ACC112 (cell line): ENCODE measurements around the gene ASB16.

Experiments
- H2AFZ ChIP-seq: fragments of 200-600 bp; sonication (generic); one replicate; pipeline ENCODE4 v1.6.0; 2017; ENCODE audit warnings: antibody characterized with exemption, low read length; ENCODE audit not compliant: unreplicated experiment
- H3K27ac ChIP-seq: fragments of 200-600 bp; sonication (generic); 2 replicates; pipeline ENCODE4 v1.5.1; 2014; ENCODE audit warnings: low read depth, mild to moderate bottlenecking, antibody characterized with exemption, low read length, moderate library complexity
- H3K27me3 ChIP-seq: fragments of 200-600 bp; sonication (generic); 2 replicates; pipeline ENCODE4 v1.6.1; 2014; ENCODE audit warnings: mild to moderate bottlenecking, antibody characterized with exemption, low read length, moderate library complexity, mixed read lengths; ENCODE audit not compliant: insufficient read depth
- H3K36me3 ChIP-seq: fragments of 200-600 bp; sonication (generic); 2 replicates; pipeline ENCODE4 v1.6.1; 2016; ENCODE audit warnings: mild to moderate bottlenecking, antibody characterized with exemption, low read length, moderate library complexity, mixed read lengths; ENCODE audit not compliant: insufficient read depth
- H3K4me1 ChIP-seq: fragments of 200-600 bp; sonication (generic); one replicate; pipeline ENCODE4 v1.6.1; 2016; ENCODE audit warnings: low read length, mixed read lengths; ENCODE audit not compliant: insufficient read depth, unreplicated experiment, control insufficient read depth
- H3K4me3 ChIP-seq: fragments of 200-600 bp; sonication (generic); 2 replicates; pipeline ENCODE4 v1.5.1; 2014; ENCODE audit warnings: mild to moderate bottlenecking, low read depth, low read length
- H3K79me2 ChIP-seq: fragments of 200-600 bp; sonication (generic); one replicate; pipeline ENCODE4 v1.6.0; 2016; ENCODE audit warnings: low read length; ENCODE audit not compliant: control insufficient read depth, unreplicated experiment, insufficient read depth

ASB16 gene

GRCh38 chr17:44176671-44177501 is 6.4 kb downstream of the ASB16 start:
- Histone ChIP-seq H3K27me3 (no peaks in the 10 kb centered on the region), H3K36me3 (0 out of 2 replicates have a peak, but pooled peaks cover 4% of the 10 kb centered on the region), H3K27ac (no peak overlapping the region), H3K79me2 (peaks cover 3% of the 10 kb centered on the region), H3K4me1 (no peaks in the 10 kb centered on the region), H2AFZ (no peak overlapping the region), H3K4me3 (no peak overlapping the region)

GRCh38 chr17:44177640-44178039 is 7.1 kb downstream of the ASB16 start:
- Histone ChIP-seq H3K4me1 (no peaks in the 10 kb centered on the region), H3K36me3 (0 out of 2 replicates have a peak, but pooled peaks cover 4% of the 10 kb centered on the region), H3K4me3 (no peak overlapping the region), H3K27me3 (no peaks in the 10 kb centered on the region), H3K79me2 (peaks cover 4% of the 10 kb centered on the region), H3K27ac (no peak overlapping the region), H2AFZ (no peak overlapping the region)

- H3K4me3 ChIP-seq: no peak overlapping the region
- 0 out of 2 replicates have a peak, but pooled peaks cover 4% of the 10 kb centered on the region for H3K36me3 ChIP-seq
- H3K27ac ChIP-seq: no peak overlapping the region
- H2AFZ ChIP-seq: no peak overlapping the region
- H3K4me1 ChIP-seq: no peaks in the 10 kb centered on the region
- H3K79me2 ChIP-seq: peaks cover 8% of the 10 kb centered on the region
- no peaks in the 10 kb centered on the region for H3K27me3 ChIP-seq
These were observed 7.6 kb downstream of the ASB16 start for GRCh38 chr17:44178133-44178532.

GRCh38 chr17:44183024-44183423 is 12.5 kb downstream of the ASB16 start:
- H3K4me1 ChIP-seq: peaks cover 12% of the 10 kb centered on the region
- no peak overlapping the region for H3K27ac ChIP-seq
- no peaks in the 10 kb centered on the region for H3K36me3 ChIP-seq
- H3K4me3 ChIP-seq: no peak overlapping the region
- H2AFZ ChIP-seq: no peak overlapping the region
- no peaks in the 10 kb centered on the region for H3K27me3 ChIP-seq
- H3K79me2 ChIP-seq: peaks cover 47% of the 10 kb centered on the region

DNA sequence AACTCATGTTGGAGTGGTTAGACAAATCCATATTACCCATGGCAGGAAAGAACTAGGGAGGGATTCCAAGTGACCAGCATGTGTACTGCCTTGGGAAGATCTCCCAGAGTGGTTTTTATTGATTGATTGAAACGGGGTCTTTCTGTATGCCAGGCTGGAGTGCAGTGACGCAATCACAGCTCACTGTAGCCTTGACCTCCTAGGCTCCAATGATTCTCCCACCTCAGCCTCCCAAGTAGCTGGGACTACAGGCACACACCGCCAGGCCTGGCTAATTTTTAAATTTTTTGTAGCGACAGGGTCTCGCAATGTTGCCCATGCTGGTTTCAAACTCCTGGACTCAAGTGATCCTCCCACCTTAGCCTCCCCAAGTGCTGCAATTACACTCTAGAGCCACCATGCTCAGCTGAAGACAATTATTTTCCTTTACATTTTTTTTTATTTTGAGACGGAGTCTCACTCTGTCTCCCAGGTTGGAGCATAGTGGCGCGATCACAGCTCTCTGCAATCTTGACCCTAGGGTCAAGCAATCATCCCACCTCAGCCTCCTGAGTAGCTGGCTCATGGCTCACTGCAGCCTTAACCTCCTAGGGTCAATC is 13.8 kb downstream of the ASB16 start:
- H3K36me3 ChIP-seq: no peaks in the 10 kb centered on the region
- no peak overlapping the region for H3K4me3 ChIP-seq
- peaks cover 60% of the 10 kb centered on the region for H3K79me2 ChIP-seq
- H2AFZ ChIP-seq: no peak overlapping the region
- peaks cover 20% of the 10 kb centered on the region for H3K4me1 ChIP-seq
- no peaks in the 10 kb centered on the region for H3K27me3 ChIP-seq
- H3K27ac ChIP-seq: no peak overlapping the region

- Histone ChIP-seq H3K79me2 (peaks cover 60% of the 10 kb centered on the region), H3K4me1 (peaks cover 20% of the 10 kb centered on the region), H3K36me3 (no peaks in the 10 kb centered on the region), H3K4me3 (peak within 1 kb of the TSS; percentile 100), H3K27me3 (no peaks in the 10 kb centered on the region), H3K27ac (peak within 1 kb of the TSS; percentile 94), H2AFZ (peak within 1 kb of the TSS; percentile 84)
These were observed 16.0 kb downstream of the ASB16 start, which contains the start of gene TMUB2 for GRCh38 chr17:44186307-44187130. TSS of gene TMUB2 (plus strand) at chr17:44186972. CDS start at chr17:44187709, 737 bp downstream.

- Histone ChIP-seq H2AFZ (peak overlapping the region; percentile 84), H3K4me3 (peak overlapping the region; percentile 100), H3K4me1 (peaks cover 20% of the 10 kb centered on the region), H3K36me3 (no peaks in the 10 kb centered on the region), H3K79me2 (peaks cover 57% of the 10 kb centered on the region), H3K27ac (peak overlapping the region; percentile 94), H3K27me3 (no peaks in the 10 kb centered on the region)
These were observed 16.8 kb downstream of the ASB16 start for GRCh38 chr17:44187131-44187899.

DNA sequence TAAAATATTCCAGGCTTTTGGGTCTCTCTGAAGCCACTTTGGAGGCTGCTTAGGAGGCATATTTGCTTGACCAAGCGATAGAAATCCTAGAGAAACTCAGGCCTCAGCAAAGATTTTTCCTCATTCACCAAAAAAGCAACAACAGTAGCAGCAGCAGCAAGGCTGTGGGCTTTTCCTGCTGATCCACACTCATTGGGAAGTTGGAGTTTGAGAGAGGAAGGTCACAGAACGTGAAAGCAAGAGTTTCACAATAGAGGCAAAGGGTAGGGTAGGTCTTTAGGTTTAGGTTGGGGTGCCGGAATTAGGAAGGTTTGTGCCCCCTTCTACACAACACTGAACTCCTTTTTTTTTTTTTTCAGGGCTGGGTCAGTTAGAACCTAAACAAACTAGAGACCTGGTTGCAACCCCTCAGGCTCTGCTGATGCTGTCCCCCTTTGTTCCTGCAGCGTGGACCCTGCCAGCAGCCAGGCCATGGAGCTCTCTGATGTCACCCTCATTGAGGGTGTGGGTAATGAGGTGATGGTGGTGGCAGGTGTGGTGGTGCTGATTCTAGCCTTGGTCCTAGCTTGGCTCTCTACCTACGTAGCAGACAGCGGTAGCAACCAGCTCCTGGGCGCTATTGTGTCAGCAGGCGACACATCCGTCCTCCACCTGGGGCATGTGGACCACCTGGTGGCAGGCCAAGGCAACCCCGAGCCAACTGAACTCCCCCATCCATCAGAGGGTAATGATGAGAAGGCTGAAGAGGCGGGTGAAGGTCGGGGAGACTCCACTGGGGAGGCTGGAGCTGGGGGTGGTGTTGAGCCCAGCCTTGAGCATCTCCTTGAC is 18.3 kb downstream of the ASB16 start:
- H3K4me3 ChIP-seq: peak overlapping the region; percentile 100; the same call in 1 of the 2 replicates
- H3K27me3 ChIP-seq: no peaks in the 10 kb centered on the region
- no peaks in the 10 kb centered on the region for H3K36me3 ChIP-seq
- H3K27ac ChIP-seq: no peak overlapping the region
- H3K79me2 ChIP-seq: peaks cover 47% of the 10 kb centered on the region
- H3K4me1 ChIP-seq: peaks cover 20% of the 10 kb centered on the region
- no peak overlapping the region for H2AFZ ChIP-seq

DNA sequence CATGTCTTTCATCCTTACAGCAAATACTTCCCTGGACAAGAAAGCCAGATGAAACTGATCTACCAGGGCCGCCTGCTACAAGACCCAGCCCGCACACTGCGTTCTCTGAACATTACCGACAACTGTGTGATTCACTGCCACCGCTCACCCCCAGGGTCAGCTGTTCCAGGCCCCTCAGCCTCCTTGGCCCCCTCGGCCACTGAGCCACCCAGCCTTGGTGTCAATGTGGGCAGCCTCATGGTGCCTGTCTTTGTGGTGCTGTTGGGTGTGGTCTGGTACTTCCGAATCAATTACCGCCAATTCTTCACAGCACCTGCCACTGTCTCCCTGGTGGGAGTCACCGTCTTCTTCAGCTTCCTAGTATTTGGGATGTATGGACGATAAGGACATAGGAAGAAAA is 20.0 kb downstream of the ASB16 start:
- H3K4me3 ChIP-seq: no peak overlapping the region
- H3K79me2 ChIP-seq: peaks cover 31% of the 10 kb centered on the region
- H3K27ac ChIP-seq: no peak overlapping the region
- H2AFZ ChIP-seq: no peak overlapping the region
- H3K4me1 ChIP-seq: peaks cover 11% of the 10 kb centered on the region
- H3K27me3 ChIP-seq: no peaks in the 10 kb centered on the region
- no peaks in the 10 kb centered on the region for H3K36me3 ChIP-seq
